Calu3 (cell line): ENCODE data around the gene CDSN. TPM values are rescaled to one million over a fixed set of nuclear protein-coding genes. Genes with fewer than 3 reads are reported as not detected.

Experiments used
- BruUV-seq: library from RNA; stranded (reverse); fragments of 400-500 nt; replicated peaks from 2 replicates; lab custom pipeline; 2021; lab: Mats Ljungman, UMichigan
- CTCF ChIA-PET: fragments of 300-600 bp; sonication (Branson Sonifier 250); formaldehyde crosslinking; loops from one replicate; lab custom pipeline; 2022; ENCODE audit warnings: antibody characterized with exemption; lab: Charles Lee
- DNase-seq: peaks from one replicate; pipeline ENCODE4 v3.0.0; 2022
- H3K27ac Mint-ChIP-seq: one replicate; pipeline ENCODE4 v1.8.0; 2022; ENCODE audit warnings: mixed read lengths; ENCODE audit not compliant: unreplicated experiment
- H3K27me3 Mint-ChIP-seq: one replicate; pipeline ENCODE4 v1.8.0; 2022; ENCODE audit warnings: mixed read lengths; ENCODE audit not compliant: unreplicated experiment
- H3K36me3 Mint-ChIP-seq: one replicate; pipeline ENCODE4 v1.8.0; 2022; ENCODE audit warnings: mild to moderate bottlenecking, moderate library complexity, mixed read lengths; ENCODE audit not compliant: insufficient read depth, unreplicated experiment
- H3K4me1 Mint-ChIP-seq: one replicate; pipeline ENCODE4 v1.8.0; 2022; ENCODE audit warnings: mild to moderate bottlenecking, low read depth, mixed read lengths; ENCODE audit not compliant: unreplicated experiment
- H3K4me3 Mint-ChIP-seq: one replicate; pipeline ENCODE4 v1.8.0; 2022; ENCODE audit warnings: mild to moderate bottlenecking, low read depth, moderate library complexity, mixed read lengths; ENCODE audit not compliant: unreplicated experiment
- H3K9me3 Mint-ChIP-seq: one replicate; pipeline ENCODE4 v1.8.0; 2022; ENCODE audit warnings: low read depth, mixed read lengths; ENCODE audit not compliant: unreplicated experiment
- intact Hi-C: fragments of 100-400 bp; cut with micrococcal nuclease; formaldehyde crosslinking; loops from one replicate; pipeline ENCODE4 v1.10.0; 2022; ENCODE audit not compliant: unreplicated experiment
- total RNA-seq: library from RNA; stranded (reverse); gene quantifications from 2 replicates; pipeline ENCODE4 v1.2.3, GENCODE V29; 2022
- TF ChIP-seq, protein P1 (sequence below): fragments of 200-600 bp; IDR thresholded peaks from one replicate; pipeline ENCODE4 v1.8.0; 2022; ENCODE audit warnings: antibody characterized with exemption; ENCODE audit not compliant: unreplicated experiment

The CDSN gene
- total RNA-seq, 1 experiment from 2014 or later = 0.35 TPM

DNA sequence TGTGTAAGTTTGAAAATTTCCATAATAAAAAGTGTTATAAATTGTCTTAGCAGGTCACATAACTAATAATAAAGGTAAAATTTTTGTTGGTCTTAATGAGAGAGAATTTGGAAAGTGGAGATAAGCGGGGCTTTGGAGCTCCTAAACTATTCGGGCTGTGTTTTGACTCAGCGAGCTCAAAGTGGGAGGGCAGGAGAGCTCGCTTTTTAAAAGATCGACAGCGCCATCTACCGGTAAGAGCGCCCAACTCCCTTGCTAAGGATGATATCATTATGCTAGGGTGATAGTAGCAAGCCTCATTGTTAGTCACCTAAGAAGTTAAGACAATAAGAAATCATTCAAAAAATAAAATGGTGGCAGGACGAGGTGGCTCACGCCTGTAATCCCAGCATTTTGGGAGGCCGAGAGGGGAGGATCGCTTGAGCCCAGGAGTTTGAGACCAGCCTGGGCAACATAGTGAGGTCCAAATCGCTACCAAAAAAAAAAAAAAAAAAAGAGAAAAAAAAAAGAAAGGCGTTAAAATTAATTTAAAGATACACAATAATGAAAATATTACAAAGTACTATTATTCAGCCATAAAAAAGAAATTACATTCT is 32.7 kb downstream of the CDSN start:
- CTCF ChIA-PET = interaction anchor here (0.6 to 2.4 kb wide), 45 partner anchors 9 to 1043 kb away, joined by 3 to 68 read pairs (median 5); partner anchors contain the start of genes ABCF1, DDR1, DHX16 and FKBPL

DNA sequence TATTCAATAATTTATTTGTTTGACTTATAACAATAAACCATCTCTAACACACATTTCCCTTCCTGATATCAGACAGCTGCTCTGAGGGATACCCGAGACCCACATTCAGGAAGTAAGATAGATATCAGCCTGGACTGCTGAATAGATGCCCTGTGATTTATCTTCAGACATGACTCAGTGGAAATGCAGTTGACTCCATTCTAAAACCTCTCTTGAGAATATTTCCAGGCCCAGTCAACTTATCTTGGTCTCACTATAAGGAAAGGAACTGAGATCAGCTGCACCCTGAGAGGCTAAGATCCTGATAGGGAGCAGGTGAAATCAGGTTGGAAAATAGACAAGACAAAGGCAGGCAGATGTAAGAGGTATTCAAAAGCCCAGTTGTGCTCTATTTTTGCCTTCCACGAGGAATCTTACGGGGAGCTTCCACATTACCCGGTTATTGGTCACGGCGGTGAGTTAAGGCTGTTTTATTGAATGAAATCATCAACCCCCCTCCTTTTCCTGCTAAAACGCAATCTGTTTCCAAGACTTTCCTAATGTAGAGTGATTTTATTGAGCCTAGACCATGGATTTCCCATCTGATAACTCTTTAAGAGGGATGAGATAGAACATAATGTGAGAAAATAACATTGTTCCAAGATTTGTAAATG is 33.3 kb downstream of the CDSN start:
- Mint-ChIP-seq H3K4me1 (peaks cover 33% of the 10 kb centered on the region), H3K36me3 (no peaks in the 10 kb centered on the region), H3K27ac (no peak overlapping the region), H3K27me3 (no peaks in the 10 kb centered on the region), H3K4me3 (no peak overlapping the region), H3K9me3 (no peaks in the 10 kb centered on the region)
- CTCF ChIA-PET = interaction anchor here (0.6 to 2.4 kb wide), 46 partner anchors 8 to 1043 kb away, joined by 3 to 68 read pairs (median 5); partner anchors contain the start of genes ABCF1, DDR1, DHX16 and FKBPL
- TF ChIP-seq, protein P1, sequence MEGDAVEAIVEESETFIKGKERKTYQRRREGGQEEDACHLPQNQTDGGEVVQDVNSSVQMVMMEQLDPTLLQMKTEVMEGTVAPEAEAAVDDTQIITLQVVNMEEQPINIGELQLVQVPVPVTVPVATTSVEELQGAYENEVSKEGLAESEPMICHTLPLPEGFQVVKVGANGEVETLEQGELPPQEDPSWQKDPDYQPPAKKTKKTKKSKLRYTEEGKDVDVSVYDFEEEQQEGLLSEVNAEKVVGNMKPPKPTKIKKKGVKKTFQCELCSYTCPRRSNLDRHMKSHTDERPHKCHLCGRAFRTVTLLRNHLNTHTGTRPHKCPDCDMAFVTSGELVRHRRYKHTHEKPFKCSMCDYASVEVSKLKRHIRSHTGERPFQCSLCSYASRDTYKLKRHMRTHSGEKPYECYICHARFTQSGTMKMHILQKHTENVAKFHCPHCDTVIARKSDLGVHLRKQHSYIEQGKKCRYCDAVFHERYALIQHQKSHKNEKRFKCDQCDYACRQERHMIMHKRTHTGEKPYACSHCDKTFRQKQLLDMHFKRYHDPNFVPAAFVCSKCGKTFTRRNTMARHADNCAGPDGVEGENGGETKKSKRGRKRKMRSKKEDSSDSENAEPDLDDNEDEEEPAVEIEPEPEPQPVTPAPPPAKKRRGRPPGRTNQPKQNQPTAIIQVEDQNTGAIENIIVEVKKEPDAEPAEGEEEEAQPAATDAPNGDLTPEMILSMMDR = no peak
- intact Hi-C loops = loop anchor here (1.0 to 10.0 kb wide), 5 partner anchors 28 to 602 kb away; partner anchors contain the start of genes HLA-E and PSORS1C1
- DNase-seq = no peak
- no TSS peak for BruUV-seq

More for the DNA sequence above, 32.7 kb downstream of the CDSN start:
- Mint-ChIP-seq H3K36me3 (no peaks in the 10 kb centered on the region), H3K4me3 (no peak overlapping the region), H3K4me1 (peaks cover 33% of the 10 kb centered on the region), H3K9me3 (no peaks in the 10 kb centered on the region), H3K27me3 (no peaks in the 10 kb centered on the region), H3K27ac (no peak overlapping the region)
- DNase-seq = peak; percentile 95
- BruUV-seq = no TSS peak
- TF ChIP-seq, protein P1 = peak; percentile 89
- intact Hi-C loops = loop anchor here (1.0 to 10.0 kb wide), 5 partner anchors 27 to 603 kb away; partner anchors contain the start of genes HLA-E and PSORS1C1

DNA sequence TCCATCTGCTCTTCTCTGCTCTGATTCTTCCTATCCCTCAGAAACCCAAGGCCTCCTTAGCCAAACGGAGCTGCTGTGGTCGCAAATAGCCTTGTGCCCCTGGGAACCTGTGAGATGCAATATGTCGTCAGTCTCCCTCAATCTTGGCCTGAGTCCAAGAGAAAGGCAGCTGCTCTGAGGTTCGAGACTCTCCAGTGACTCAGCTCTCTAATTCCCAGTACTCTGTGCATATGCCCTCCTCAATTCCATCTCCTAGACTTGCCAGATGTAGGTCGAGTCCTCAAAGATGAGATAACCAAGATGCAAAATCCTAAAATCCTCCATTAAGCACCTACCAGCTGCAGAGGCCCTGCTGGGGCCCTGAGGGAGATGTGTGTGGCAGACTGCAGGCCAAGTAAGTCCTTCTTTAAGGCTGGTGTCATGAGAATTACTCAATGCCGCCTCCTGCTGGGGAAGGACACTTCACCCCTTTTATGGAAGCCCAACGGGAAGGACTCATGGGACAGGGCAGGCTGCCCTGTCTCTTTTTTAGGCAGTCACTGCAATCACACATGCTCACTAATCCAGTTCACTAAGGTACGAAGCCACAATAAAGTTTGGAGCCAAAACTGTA is 36.4 kb downstream of the CDSN start:
- TF ChIP-seq, protein P1 = peak; percentile 55
- CTCF ChIA-PET = interaction anchor here (1.4 to 1.8 kb wide), 3 partner anchors 13 to 168 kb away, joined by 4 to 6 read pairs (median 4); partner anchors contain the start of gene PSORS1C1
- H3K4me1 Mint-ChIP-seq = peaks cover 24% of the 10 kb centered on the region
- H3K27me3 Mint-ChIP-seq = no peaks in the 10 kb centered on the region
- no peaks in the 10 kb centered on the region for H3K36me3 Mint-ChIP-seq
- no peaks in the 10 kb centered on the region for H3K9me3 Mint-ChIP-seq
- peak; percentile 61 for DNase-seq
- BruUV-seq = no TSS peak
- no peak overlapping the region for H3K4me3 Mint-ChIP-seq
- H3K27ac Mint-ChIP-seq = no peak overlapping the region
- intact Hi-C loops = loop anchor here (10.0 kb wide), 1 partner anchor 599 kb away; the partner anchor contains the start of gene HLA-E

DNA sequence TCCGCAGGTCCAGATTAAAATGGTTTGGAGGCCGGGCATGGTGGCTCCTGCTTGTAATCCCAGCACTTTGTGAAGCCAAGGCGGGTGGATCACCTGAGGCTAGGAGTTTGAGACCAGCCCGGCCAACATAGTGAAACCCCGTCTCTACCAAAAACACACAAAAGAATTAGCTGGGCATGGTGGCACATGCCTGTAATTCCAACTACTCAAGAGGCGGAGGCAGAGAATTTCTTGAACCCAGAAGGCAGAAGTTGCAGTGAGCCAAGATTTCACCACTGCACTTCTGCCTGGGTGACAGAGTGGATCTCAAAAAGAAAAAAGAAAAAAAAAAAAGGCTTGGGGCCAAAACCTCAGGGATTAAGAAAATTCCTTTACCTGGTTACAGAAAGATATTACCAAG is 38.4 kb downstream of the CDSN start:
- CTCF ChIA-PET = interaction anchor here (0.6 to 5.1 kb wide), 6 partner anchors 11 to 196 kb away, joined by 3 to 81 read pairs (median 4); partner anchors contain the start of genes PSORS1C1 and VARS2
- peaks cover 12% of the 10 kb centered on the region for H3K4me1 Mint-ChIP-seq
- intact Hi-C loops = loop anchor here (10.0 kb wide), 1 partner anchor 597 kb away; the partner anchor contains the start of gene HLA-E

More for the DNA sequence above, 38.4 kb downstream of the CDSN start:
- Mint-ChIP-seq H3K9me3 (no peaks in the 10 kb centered on the region), H3K36me3 (no peaks in the 10 kb centered on the region), H3K4me3 (no peak overlapping the region), H3K27ac (no peak overlapping the region), H3K27me3 (no peaks in the 10 kb centered on the region)
- TF ChIP-seq, protein P1 = no peak
- DNase-seq = no peak
- BruUV-seq = no TSS peak
